C4-2B (cell line): ENCODE data around the gene DCPS.

Experiments used
- ZFX ChIP-seq: fragments of 450-650 bp; IDR thresholded peaks from 2 replicates; pipeline ENCODE4 v1.6.1; 2017
- TF ChIP-seq, protein P1 (sequence below): fragments of 450-650 bp; conservative IDR thresholded peaks from 2 replicates; pipeline ENCODE4 v1.5.1; 2017; ENCODE audit warnings: mild to moderate bottlenecking

DNA sequence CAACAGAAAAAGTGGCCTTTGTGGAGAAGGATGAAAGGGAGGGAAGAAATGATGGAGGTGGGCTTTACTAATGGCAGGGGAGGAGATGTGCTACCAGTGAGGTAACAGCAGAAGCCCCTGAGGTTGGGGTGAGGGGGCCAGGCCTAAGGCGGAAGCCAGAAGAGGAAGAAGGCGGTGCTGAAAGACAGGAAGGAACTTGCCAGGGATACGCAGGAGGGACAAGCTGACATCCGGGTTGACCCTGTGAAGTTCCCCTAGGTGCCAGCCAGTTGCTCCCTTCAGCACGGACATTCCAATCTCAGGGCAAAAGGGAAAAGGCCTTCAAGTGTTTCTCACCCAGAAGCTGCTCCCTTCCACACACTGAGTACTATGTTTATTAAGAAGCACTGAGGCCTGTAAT lies 23.3 kb upstream of the DCPS start:
- TF ChIP-seq, protein P1, sequence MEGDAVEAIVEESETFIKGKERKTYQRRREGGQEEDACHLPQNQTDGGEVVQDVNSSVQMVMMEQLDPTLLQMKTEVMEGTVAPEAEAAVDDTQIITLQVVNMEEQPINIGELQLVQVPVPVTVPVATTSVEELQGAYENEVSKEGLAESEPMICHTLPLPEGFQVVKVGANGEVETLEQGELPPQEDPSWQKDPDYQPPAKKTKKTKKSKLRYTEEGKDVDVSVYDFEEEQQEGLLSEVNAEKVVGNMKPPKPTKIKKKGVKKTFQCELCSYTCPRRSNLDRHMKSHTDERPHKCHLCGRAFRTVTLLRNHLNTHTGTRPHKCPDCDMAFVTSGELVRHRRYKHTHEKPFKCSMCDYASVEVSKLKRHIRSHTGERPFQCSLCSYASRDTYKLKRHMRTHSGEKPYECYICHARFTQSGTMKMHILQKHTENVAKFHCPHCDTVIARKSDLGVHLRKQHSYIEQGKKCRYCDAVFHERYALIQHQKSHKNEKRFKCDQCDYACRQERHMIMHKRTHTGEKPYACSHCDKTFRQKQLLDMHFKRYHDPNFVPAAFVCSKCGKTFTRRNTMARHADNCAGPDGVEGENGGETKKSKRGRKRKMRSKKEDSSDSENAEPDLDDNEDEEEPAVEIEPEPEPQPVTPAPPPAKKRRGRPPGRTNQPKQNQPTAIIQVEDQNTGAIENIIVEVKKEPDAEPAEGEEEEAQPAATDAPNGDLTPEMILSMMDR: no peak
- TF ChIP-seq ZFX: no peak
